GM19324 (cell line): ENCODE data around the gene PEX5L.
A peak's percentile ranks its signal among the peaks of the same experiment; 100 is the strongest.
"Not testable (repeated sequence)": the region's sequence is repeated elsewhere in the genome, so short reads cannot be mapped to it uniquely, and the experiment has no call there.

Experiments
- ATAC-seq: cut with Tn5 transposase; IDR thresholded peaks from one replicate; pipeline ENCODE4 v1.9.1; 2021; ENCODE audit warnings: mild to moderate bottlenecking, moderate library complexity; ENCODE audit not compliant: unreplicated experiment, low FRiP score

The PEX5L gene, protein sequence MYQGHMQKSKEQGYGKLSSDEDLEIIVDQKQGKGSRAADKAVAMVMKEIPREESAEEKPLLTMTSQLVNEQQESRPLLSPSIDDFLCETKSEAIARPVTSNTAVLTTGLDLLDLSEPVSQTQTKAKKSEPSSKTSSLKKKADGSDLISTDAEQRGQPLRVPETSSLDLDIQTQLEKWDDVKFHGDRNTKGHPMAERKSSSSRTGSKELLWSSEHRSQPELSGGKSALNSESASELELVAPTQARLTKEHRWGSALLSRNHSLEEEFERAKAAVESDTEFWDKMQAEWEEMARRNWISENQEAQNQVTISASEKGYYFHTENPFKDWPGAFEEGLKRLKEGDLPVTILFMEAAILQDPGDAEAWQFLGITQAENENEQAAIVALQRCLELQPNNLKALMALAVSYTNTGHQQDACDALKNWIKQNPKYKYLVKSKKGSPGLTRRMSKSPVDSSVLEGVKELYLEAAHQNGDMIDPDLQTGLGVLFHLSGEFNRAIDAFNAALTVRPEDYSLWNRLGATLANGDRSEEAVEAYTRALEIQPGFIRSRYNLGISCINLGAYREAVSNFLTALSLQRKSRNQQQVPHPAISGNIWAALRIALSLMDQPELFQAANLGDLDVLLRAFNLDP

DNA sequence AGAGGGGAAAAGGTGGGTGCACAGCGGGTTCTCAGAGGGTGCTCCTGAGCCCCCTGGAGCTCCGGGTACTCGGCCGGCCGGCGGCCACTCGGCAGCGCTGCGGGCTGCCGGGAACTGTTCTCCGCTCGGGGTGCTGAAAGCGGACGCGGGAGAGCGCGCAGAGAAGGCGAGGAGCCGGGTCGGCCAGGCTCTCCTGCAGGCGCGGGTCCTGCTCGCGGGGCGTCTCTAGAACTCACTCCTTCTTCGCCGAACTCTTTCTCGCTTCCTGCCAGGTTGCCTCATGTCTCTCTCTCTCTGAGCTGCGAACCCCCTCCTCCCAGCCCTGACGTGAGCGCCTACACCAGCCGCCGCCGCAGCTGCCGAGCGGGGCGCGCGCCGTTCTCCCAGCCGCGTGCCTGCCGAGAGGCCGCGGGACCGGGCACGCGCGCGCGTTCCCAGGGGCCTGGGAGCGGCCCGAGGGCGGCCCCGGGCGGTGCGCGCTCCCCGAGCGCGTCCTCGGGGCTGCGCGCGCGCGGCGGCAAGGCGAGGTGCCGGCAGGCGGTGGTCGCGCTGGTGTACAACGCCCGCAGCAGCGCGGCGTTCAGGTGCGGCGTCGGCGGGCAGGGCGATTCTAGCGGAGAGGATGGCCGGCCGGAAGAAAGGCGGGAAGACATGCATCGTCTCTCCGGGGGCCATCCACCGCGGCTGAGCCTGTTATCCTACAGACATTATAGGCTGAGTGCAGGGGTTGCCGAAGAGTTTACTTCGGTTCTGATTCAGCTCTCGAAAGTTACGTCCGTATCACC is at the start of gene PEX5L:
PEX5L (minus strand) TSS at position 267 of the 785 bp plus-strand sequence. CDS start 338 bp downstream, outside the sequence.
- ATAC-seq = peak; percentile 93

DNA sequence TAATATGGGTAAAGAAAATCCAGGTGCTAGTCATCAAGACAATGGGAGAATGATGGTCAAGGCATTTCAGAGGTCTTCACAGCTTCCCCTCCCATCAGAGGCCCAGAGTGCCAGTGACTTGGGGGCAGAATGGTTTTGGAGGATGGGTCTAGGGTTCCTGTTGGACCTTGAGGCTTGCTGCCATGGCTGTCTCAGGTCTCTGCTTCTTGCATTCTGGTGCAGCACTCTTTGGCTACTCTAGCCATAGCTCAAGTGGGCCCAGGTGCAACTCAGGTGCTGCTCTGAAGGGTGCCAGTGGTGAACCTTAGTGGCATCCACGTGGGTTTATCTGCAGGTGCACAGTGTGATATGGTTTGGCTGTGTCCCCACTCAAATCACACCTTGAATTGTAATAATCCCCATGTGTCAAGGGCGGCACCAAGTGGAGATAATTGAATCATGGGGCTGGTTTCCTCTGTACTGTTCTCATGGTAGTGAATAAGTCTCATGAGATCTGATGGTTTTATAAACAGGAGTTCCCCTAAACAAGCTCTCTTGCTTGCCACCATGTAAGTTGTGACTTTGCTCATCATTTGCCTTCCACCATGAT is 48.5 kb upstream of the PEX5L start:
- peak; percentile 53 for ATAC-seq

DNA sequence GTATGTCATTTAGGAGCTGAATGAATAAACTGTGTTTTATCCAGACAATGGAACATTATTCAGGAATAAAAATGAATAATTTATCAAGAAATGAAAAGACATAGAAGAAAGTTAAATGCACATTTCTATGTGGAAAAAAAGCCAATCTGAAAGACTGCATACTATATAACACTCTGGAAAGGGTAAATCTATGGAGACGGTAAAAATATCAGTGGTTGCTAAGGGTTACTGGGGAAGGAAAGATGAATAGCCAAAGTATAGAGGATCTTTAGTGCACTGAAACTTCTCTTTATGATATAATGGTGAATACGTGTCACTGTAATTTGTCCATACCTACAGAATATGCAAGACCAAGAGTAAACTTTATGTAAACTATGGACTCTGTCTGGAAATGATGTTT is 46.0 kb upstream of the PEX5L start:
- ATAC-seq = no peak

DNA sequence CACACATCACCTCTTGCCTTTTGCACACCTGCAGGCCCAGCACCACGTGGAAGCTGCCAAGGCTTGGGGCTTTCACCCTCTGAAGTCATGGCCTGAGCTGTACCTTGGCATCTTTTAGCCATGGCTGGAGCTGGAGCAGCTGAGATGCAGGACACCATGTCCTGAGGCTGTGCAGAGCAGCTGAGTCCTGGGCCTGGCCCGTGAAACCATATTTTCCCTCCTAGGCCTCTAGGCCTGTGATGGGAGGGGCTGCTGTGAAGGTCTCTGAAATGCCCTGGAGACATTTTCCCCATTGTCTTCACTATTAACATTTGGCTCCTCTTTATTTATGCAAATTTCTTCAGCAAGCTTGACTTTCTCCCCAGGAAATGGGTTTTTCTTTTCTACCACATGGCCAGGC is 41.9 kb upstream of the PEX5L start:
- no peak for ATAC-seq

DNA sequence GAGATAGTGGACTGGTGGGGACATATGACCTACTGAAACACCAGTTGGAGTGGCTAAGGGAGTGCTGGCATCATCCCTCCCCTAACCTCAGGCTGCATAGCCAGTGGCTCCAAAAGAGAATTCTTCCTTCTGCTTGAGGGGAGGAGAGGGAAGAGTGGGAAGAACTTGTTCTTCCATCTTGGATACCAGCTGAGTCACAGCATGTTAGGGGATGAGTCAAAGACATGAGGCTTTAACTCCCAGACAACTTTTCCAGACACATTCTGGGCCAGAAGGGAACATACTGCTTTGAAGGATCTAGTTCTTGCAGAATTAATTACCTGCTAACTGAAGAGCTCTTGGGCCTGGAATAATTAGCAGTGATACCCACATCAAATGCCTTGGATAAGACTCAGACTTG is 36.8 kb upstream of the PEX5L start:
- no peak for ATAC-seq

DNA sequence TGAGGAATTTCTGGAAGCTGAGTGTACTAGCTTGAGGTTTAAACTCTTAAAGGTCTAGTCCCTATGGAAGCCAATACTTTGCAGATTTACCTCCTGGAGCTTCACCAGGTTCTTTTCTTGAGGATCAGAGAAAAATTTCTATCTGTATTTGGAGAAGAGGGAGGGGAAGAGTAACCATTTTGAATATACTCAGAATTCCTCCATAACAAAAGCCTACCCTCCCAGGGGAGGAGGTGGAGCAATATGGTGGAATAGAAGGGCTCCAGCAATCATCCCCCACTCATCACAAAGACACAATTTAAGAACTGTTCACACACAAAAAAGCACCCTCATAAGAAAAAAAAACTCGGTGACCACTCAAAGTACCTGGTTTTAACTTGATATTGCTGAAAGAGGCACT is 36.0 kb upstream of the PEX5L start:
- ATAC-seq = no peak

DNA sequence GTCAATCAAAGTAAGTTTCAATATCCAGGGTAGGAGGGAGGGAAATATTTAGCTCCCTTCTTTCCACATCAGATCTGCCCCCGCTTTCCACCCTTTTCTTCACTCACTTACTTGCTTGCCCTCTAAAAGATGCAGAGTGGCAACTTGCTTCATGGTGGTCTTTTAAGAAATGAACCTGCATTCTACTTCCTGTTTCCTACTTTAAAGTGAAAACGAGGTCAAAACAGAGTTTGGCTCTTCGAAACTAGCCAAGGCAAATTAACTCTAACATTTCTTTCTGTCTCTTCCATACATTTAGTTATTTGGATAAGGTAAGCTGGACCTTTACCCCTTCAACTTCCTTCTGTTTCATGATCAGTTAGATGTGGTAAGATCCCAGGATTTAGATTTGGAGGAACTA is 34.2 kb upstream of the PEX5L start:
- ATAC-seq = no peak

DNA sequence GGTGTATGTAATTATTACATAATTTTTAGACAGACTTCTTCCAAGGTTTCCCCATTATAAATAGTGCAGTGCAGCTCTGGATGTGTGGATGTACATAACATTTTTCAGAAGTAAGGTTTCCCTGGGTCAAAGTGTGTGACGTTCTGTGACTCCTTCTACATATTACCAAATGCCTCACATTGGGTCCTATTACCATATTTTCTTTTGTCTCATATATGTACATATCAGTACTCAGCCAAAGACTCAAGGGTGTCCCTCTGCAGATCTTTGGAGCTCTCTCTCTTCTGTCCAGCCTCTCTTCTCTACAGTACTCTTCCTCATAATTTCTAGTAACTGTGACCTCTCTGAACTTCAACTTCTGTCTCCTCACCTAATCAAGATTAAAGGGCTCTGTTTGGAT is 31.3 kb upstream of the PEX5L start:
- no peak for ATAC-seq

DNA sequence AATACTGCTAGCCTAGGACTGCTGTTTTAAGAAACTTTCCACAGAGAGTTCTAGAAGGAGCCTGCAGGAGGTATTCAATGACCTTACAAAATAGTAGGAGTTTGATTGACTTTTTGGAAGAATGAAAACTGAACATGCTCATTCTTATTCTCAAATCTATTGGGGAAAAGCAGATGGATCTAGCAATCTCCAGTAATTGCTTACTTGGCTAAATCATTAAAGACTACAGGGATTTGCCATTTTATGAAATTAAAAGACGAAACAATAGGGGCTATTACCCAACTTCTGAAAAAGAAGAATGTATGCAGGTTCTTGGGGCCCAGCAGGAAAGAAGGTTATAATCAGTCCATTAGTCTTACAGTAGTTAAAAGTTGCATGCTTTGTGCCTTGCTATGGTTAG is 29.9 kb upstream of the PEX5L start:
- ATAC-seq = no peak

DNA sequence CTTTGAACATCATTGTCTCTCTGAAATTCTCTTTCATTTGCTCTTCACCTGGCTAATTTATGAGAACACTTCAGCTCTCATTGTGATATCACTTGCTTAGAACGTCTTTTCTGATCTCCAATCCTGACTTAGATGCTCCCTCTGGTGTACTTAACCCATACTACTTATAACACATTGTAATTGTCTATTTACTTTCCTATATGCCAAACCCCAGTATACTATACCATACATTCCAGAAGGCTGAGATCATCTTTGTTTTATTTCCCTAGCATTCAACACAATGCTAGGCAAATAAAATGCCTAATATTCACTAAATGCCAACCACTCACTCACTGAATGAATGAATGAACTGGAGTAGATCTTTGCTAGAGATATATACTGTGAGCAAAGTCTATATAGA is 27.0 kb upstream of the PEX5L start:
- ATAC-seq = no peak

DNA sequence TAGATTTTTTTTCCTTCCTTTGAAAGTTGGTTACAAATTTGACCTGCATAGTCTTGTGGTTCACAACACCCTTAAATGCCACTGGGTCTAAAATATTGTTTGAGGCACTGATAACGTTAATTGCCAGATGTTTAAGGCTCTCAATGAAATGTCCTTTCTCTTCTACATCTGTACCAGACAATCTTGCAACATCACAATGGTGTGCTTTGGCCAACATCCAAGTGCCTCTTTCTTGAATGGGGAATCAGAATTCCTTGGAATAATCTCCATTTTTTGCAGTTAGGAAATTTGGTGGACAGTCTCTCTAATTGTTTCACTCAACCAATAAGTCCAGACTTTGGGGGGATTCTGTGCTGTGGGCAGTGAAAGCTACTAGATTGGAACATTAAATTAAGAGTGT is 26.0 kb upstream of the PEX5L start:
- ATAC-seq = no peak

DNA sequence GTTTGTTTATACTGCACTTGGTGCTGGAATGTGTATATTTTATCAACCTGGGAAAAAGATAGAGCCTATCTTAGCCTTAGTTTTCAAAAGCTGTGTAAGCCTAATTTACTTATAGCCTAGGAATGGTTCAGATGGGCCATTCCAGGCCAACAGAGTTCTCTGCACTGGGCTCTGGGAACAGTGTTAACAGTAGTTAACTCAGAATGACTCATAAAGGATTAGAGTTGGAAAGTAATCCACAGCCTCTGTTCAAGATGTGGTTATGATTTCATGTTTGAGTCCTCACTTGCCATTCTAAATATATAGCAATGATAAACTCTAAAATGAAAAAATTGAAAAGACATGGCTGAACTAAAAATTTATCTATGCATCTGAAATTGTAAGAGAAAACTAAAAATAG is 22.6 kb upstream of the PEX5L start:
- no peak for ATAC-seq

DNA sequence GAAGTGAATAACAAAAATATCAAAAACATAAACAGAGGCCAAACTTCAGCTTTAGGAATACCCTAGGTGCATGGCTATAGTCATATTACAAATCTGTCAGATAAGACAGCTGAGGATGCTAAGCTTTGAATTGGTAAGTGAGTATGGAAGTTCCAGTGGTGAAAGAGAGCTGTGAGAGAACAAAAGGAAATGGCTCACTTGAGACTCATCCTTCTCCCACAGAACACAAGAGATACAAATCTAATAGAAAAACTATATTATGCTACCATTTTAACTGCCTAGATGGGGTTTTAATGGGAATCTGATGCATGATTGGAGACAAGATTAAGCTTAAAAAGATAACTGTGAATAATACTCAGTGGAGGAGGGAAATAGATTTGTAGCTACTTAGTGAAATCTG is 21.5 kb upstream of the PEX5L start:
- ATAC-seq = no peak

DNA sequence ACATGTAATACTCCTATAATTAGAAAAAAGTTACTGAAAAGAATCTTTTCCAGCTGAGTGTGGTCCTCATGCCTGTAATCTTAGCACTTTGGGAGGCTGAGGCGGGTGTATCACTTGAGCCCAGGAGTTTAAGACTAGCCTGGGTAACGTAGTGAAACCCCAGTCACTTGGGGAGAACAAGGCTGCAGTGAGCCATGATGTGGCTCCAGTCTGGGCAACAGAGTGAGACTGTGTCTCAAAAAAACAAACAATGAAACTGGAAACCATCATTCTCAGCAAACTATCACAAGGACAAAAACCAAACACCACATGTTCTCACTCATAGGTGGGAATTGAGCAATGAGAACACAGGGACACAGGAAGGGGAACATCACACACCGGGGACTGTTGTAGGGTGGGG is 18.9 kb upstream of the PEX5L start:
- ATAC-seq = not testable (repeated sequence)

DNA sequence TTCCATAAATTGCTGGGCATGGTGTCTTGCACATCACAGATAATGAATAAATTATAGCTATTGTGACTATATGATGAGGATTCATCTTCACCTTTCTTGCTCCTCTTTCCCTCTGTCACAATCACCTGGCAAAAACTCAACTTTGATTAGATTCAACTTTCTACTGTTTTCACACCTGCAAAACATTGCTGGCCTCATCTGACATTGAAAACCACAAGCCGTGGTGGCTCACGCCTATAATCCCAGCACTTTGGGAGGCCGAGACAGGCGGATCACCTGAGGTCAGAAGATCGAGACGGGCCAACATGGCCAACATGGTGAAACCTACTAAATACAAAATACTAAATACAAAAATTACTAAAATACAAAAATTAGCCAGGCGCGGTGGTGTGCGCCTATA is 12.7 kb upstream of the PEX5L start:
- no peak for ATAC-seq

DNA sequence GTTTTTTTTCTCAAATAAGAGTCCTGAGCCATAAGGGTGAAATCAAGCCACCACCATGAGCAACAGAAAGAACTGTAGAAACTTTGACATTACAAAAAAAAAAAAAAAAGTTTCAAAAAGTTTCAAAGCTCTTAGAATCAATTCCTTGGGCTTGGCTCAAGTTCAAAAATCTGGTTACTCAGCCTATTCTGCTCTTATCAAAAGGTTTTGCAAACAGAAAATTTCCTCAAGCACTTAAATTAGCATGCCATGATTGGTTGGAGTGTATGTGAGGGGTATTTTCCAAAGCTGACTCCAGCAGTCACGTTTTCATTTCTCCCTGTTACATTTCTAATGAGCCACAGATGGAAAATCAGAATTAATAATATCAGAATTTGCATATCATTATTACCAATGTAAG is 12.1 kb upstream of the PEX5L start:
- ATAC-seq = no peak

DNA sequence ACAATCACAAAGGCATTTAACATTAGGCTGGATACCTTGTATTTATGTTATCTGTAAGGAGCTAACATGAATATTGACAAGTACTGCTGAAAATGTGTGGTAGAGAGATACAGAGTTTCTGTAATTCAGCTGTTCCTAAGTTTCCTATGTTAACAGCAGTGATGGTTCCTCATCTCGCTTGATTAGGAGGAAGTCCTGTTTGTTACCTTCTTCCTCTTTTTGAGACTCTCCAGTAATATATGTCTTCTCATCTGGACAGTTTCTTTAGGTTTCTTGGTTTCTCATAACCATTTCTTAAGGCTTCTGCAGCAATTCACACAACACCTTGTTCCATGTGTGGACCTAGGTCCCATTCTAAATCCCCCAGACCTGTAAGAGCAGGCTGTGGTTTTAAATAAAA is 11.4 kb upstream of the PEX5L start:
- peak; percentile 91 for ATAC-seq

DNA sequence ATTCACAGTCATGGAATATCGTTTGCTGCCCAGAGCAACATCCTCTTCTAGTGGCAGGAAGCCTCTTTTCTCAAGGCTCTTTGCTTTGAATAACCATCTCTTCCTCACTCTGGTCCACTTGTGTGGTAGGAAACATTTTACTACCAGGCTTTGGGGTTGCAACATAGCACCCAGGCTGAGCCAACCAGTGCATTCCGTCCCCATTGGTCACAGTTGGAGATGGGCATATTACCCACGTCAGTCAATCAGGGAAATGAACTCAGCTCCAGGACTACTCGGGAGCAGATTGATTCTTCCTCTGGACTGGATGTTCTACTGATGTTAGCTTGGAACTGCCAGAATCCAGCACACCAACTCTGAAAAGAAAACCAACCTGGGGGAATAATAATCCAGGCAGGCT is 4.2 kb upstream of the PEX5L start:
- ATAC-seq = no peak

DNA sequence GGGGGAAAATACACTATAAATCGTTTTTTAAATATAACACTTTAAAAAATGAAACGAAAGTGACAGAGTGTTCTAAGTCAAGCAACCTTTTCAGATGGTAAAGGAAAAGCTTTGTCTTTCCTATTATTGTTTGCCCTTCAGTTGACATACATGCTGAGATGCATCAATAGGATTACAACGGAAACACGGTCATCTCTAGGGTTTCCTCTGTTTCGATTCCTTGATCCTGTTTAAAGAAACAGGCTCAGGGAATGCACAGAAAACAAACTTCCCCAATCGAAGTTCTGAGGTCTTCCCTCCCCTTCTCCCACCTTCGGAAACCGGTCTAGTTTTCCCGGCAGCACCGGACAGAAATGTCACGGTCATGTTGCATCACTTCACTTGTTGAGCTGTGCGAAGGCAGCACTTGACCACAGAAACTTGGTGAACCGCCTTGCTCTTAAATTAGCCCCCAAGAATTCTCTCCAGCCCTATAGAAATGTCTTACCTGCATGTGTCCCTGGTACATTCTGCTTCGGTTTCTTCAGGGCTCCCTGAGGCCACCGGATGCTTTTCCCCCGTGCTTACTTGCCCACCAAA is 556 bp downstream of the PEX5L start:
- peak; percentile 53 for ATAC-seq

DNA sequence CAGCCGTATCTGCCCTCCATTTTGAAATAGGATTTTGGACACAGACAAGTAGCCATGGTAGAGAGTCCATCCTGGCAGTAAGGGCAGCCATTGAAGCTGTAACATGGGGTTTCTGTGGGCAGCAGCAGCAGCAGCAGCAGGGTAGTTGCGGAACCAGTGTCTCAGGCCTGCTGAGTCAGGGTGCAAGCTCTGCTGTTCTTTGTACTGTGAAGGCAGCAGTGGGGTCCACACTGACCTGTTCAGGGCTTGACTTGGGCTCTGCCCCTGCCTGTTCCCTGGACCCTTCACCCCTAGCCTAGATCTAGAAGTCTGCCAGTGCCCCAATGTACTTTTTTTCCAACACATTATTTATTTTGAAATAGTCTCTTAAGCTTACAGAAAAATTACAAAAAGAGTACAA is 9.7 kb downstream of the PEX5L start:
- no peak for ATAC-seq

DNA sequence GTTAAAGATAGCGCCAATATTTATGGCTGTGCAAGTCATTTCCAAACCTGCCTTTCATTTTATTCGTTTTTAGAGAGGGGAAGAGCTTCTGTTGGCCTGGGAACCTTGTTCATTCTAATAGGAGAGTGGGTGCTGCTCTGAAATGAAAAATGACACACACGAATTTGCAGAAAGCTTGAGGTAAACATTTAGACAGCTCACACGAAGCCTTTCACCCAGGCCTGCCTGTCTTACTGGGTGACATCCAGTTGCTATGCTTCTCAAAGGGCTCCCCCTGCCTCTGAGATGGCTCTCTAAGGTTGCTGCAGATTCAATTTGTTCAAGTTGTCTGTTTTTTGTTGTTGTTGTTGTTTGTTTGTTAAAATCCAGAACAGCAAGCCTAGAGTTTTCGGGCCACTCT is 18.2 kb downstream of the PEX5L start:
- no peak for ATAC-seq
